Astrocyte (in vitro differentiated cells and primary cell): ENCODE results near the gene ABHD12.

Experiments
- CTCF ChIP-seq: IDR thresholded peaks from 2 replicates; pipeline ENCODE4 v1.5.1; 2011; ENCODE audit warnings: low read depth, mild to moderate bottlenecking, inconsistent platforms, low read length, moderate library complexity; ENCODE audit not compliant: insufficient read depth
- EZH2 ChIP-seq: IDR thresholded peaks from 2 replicates; pipeline ENCODE4 v1.6.1; 2012; ENCODE audit warnings: mild to moderate bottlenecking, low read length, inconsistent platforms; ENCODE audit not compliant: insufficient read depth

GRCh38 chr20:25340380-25340779, 50.3 kb downstream of the ABHD12 start:
- no peak for TF ChIP-seq CTCF
- TF ChIP-seq EZH2: no peak
